Activated effector memory CD4-positive, alpha-beta T cell treated with Interleukin-2 at 50 U/mL for 16 hours (primary cell): ENCODE results near the gene HORMAD2.

Source experiments
- DNase-seq: peaks from one replicate; pipeline ENCODE4 v3.0.0-alpha.2; 2020

Gene HORMAD2

DNA sequence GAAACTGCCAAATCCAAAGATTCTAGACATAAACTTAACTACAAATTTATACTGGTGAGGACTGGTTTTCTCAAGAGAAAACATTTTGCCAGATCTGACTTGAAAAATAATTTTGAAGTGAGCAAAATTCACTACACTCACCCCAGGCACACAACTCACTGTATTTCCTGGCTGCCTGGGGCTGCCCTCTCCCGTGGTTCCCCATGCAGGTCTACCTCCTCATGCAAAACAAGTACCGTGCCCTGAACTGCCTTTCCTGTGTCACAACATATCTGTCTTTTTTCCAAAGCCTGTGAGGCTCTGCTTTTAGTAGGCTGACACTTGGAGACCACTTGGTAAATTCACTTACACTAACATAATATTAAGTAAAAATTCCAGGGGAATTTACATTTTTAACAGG, 89.9 kb downstream of the HORMAD2 start:
- DNase-seq, result no peak

DNA sequence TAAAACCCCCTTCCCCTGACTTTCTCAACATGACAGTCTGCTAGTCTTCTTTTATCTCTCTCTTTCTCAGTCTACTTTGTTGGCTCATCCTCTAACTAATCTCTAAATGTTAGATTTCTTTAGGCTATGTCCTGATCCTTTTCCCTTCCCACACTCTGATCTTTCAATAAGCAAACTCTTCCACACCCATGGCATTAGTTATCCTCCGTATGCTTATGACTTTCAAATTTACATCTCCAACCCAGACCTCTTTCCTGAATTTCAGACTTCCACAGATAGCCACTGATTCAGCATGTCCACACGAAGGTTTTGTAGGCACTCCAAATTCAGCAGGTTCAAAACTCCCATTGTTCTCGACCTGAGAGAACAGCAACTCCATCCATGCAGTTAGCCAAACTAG, 90.7 kb downstream of the HORMAD2 start:
- no peak for DNase-seq

DNA sequence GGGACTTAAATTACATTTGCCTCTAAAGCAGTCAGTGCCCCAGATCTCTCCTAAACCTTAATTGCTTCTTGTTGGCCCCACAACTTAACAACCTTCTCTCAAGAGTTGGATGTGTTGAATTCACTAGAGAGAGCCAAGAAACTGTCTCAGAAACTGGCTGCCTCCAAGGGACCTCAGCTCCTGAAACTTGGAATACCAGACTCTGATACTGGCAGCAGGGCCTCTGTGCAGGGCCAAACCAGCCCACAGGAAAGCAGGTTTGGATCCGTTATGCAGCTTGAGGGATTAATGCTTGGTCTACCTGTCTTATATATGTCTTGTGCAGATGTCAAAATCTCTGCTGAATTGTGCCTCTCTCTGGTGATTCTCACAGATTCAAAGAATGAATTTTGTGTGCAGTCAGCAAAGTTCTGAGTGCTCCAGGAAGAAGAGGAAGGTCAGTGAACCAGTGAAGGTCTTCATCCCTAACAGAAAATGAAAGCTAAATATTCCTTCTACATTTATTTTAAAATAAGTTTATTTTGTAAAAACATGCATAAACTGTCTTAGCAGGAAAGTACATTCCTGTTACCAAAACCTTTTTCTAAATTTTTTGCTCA, 95.5 kb downstream of the HORMAD2 start:
- no peak for DNase-seq

DNA sequence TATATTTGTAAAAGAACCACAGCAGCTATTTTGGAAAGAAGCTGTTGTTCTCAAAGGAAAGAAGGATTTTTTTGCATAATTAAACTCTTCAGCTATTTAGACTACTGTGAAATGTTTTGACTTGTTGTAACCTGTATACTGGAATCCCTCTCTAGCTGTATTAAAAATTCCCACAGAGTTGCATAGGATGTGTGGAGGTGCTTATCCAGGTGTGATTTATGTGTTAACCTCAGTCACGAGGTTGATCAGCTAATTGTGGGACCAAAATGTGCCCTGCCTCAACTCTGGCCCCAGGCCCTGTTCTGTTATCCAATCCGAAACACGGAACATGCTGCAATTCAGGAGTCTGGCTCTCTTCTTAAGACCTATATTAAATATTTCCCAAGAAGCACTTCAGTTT, 96.2 kb downstream of the HORMAD2 start:
- no peak for DNase-seq

DNA sequence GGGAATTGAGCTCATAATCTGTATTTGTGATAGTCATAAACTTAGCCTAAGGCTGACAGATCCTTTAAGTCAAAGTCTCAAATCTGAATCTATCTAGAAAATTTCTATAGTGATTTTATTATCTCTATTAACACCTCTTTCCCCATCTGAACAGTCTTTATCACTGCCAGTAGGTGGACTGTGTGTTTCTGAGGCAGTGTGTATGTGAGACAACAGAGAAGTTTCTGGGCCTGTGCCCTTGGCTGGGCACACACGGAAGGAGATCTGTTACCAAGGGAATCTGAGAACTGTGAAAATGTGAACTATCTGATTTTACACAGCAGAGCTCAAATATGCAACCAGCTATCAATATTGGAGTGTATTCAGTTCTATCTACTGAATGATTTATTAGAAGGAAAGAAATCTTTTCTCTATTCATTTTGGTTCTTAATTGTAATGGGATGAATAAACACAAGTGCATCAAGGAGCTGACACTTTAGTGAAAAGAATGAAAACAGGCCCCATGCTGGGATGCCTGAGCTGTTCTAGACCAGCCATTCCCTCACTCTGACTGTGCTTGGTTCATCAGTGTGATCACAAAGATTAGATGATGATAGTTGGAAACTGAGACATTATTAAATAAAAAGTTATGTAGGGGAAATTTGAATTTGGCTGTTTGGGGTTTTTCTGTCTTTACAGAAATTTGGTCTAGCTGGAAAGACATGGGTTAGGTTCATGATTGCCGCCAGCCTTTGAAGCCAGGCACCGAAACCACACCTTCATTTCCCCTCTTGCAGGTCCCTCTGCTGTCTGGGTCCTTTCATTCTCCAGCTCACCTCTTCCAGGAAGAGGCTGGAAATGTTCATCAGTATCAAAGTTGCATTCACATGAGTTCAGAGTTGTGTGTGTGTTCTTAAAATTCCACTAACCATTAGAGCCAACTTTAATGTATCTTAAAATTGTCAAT, 98.2 kb downstream of the HORMAD2 start:
- DNase-seq, result no peak

DNA sequence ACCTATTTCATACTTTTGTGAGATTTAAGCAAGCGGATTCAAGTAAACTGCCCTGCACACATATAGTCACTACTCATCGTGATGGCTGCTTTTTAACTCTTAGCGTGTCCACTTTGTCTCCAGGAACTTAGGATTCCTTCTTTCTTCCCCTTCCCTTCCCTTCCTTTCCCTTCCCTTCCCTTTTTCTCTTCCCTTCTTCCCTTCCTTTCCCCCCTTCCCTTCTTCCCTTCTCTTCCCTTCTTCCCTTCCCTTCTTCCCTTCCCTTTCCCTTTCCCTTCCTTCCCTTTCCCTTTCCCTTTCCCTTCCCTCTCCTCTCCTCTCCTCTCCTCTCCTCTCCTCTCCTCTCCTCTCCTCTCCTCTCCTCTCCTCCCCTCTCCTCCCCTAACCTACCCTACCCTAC, 100.4 kb downstream of the HORMAD2 start:
- no peak for DNase-seq

DNA sequence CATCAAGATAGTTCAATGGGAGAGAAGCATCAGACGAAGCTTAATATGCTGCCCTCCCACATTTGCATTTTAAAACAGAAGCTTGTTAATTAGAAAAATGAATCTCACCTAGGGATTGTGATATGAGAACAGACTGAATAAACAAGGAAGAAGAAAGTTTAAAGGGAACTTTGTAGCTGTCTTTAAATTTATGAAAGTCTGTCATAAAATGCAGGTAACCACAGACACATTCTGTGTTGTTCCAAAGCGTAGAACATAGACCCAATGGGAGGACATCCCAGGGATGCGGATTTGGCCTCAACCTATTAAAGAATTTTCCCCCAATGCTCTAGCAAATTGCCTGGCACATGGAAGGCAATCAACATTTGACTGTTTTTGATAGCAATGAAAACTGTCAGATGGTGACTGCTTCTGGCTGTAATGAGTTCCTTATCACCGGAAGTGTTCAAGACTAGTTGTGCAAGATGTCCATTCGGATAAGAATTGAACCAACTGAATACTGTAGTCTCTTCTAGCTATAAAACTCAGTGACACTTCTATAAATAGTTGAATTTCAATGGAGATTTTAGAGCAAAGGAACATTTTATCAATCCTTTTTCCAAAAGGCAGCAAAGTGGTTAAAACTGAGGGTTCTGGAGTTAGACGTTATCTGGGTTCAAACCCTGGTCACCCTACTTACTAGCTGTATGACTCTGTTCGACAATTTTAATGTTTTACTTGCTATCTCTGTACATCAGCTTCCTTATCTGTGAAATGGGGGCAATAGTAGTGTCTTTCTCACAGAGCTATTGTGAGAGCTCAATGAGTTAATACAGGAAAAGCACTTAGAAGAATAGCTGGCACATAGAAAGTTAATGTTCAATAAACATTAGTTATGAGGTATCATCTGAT, 101.4 kb downstream of the HORMAD2 start:
- no peak for DNase-seq

DNA sequence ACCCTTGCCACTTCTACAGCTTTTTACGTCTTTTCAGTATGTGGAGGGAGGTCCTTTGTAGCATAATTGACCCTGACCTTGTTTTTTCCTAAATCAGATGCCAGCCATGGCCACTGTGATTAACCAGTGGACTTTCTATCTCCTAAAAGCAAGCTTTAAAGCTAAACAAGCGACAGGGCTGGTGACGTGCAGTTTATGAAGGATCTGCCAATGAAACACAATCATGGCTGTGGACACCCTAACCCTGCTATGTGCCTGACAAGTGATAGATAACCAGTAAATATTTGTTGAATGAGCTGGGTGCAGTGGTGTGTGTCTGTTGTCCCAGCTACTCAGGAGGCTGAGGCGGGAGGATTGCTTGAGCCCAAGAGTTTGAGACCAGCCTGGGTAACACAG, 102.1 kb downstream of the HORMAD2 start:
- no peak for DNase-seq

DNA sequence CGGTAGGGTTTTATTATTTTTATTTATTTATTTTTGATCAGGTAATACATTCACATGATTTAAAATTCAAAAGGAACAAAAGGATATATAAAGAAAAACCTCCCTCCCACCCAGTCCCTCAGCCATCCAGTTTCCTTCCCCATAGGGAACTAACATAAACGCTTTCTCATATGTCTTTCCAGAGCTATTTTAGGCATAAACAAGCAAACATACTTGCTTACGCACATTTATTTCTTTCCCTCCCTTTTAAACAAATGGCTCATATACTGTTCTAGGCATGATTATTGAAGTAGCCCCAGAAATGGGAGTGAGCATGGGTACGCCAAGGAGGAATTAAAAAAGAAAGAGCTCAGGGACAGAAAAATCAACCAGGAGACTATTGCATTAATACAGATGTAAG, 102.6 kb downstream of the HORMAD2 start:
- no peak for DNase-seq

DNA sequence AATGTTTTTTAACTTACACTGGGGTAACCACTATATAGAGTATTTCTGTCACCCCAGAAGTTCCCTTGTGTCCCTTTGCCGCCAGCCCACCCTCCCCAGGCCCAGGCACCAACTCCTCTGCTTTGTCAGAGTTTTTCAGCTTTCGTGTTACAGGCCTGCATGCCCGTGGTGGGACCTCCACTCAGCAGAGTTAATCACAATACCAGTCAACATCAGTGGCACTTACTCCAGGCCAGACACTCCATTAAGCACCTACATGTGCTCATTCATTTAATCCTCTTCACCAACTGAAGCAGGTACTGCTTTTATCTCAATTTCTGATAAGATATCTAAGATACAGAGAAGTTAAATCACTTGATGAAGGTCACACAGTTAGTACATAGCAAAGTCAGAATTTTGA, 103.0 kb downstream of the HORMAD2 start:
- no peak for DNase-seq

DNA sequence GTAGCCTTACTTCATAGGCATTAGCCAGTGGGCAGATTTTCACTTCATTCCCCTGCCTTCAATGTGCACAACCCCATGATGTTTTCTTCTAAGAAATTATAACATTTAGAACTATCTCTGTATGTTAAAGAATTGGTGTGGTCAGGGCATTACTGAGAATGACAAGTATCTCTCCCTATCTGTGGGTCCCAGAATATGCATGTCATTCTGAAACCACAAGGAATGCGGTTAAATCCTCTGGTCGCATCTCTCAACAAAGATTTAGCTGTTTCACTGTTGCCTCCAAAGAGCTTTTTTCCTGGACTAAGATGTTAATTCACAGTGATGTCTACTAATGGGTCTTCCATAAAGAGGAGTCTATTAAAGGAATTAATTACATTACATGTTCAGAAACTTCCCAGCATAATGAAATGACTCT, 103.6 kb downstream of the HORMAD2 start:
- DNase-seq, result no peak

DNA sequence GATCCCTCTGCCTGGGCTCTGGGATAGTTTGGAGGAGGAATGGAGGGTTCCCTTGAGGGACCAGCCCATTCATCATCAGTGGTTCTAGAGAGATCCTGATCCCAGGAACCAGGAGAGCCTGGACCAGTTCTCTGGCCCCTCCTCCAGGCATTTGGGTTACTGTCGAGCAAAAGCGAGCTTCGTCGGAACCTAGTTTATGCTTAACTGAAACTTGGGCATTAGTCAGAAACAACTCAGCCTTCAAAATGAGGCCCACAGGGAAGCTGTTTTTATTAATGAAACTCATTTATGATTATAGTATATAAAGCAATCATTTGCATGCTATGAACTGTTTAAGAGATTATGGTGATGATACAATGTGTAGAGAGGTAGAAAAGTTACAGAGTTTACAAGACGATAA, 104.9 kb downstream of the HORMAD2 start:
- DNase-seq, result no peak

DNA sequence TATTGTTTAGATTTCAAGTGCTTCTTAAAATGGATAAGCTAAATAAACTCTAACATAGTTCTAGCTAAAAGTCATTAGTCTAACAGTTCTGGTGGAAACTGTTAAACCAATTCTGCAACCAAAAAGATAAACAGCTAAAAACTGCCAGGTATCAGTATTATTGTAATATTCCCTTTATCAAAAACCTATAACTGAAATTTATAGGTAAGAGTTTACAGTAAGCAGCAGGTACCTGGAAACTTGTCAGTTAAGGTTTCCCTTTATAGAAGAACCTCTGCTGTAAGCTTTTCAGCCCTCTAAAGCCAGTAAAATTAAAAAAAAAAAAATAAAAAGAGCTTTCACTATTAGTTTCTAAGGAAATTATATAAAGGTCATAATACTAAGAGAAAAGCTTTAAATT, 105.3 kb downstream of the HORMAD2 start:
- no peak for DNase-seq

DNA sequence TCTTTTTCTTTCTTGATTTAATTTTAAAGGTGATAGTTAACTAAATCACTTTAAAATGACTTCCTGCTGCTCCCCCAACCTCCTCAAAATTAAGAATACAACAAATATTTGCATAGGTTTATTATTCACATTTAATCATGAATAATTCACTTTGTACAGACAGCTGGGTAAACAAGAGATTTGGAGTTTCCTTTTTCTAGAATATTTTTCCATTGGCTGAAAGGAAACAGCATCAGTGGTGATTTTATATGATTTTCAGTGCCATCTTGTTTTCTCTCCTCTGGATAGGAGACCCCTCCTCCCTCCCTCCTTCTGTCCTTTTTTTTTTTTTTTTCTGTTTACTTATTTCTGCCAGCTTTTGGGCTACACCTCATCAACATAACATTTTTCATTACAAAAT, 105.8 kb downstream of the HORMAD2 start:
- no peak for DNase-seq

DNA sequence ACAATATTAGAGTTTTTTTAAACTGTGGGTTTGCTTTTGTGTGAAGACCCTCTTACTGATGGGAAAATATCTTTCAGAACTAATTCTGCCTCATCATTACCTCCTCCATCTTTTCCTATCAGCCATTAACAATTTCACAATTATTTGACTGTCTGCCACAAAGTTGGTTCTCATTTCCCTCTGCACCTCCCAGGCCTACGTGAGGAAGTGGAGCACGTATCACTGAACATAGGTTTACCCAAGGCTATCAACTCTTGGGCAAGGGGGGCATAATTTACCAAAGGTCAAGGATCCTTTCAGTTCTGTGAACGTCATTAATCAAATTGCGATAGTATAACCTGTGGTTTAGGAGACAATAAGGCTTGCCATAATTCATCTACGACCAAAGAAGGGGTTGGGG, 106.2 kb downstream of the HORMAD2 start:
- no peak for DNase-seq

DNA sequence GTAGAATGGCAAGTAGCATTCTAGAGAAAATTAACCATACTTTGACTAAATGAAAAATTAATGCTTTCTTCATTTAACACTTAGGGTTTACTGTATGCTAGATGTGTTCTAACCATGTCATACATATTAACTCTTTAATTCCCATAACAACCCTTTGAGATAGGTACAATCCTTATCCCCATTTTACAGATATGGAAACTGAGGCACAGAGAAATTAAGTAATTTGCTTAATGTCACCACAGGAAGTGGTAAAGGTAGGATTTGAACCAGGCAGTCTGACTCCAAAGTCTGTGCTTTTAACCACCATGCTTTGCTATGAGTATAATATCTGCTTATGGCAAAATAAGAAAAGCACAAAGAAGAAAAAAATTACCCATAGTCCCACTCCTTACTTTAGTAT, 106.8 kb downstream of the HORMAD2 start:
- DNase-seq, result no peak

DNA sequence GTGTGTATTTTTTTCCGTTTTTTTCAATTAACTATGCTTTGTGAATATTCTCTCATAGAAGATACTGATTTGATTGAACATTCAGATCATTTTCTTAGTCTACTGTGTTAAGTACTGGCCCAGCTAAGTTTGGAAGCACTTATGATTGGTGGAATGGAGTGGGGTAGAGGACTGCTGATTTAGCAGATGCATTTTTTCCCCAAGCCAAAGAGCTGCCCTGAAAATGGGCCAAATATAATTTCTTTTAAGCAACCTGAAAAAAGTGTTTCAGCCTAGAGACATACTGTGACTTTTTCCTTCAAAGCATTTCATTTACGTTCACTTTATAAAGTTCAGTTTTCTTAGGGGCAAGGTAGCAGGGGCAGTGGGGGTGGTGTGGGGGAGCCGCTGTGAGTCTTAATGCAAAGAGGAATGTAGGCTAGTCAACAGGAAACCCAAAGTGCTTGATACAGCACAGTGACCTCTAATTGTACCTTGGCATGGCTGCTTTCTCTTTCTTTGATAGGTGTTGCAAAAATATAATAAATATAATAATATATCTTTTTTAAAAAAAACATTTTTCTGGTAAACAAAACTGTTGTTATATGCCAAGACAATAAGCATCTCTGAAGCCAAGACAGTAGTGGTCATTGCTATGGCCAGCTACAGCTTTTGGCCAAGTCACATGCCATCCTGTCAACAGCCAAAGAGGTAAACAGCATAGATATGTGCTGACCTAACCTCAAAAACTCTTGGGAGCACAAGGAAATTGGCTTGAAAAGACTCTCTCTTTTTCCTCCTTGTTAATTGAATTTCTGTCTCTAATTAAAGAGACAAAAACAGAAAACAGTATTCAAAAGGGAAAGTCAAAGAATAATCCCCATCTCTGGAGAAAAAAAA, 107.5 kb downstream of the HORMAD2 start:
- no peak for DNase-seq

DNA sequence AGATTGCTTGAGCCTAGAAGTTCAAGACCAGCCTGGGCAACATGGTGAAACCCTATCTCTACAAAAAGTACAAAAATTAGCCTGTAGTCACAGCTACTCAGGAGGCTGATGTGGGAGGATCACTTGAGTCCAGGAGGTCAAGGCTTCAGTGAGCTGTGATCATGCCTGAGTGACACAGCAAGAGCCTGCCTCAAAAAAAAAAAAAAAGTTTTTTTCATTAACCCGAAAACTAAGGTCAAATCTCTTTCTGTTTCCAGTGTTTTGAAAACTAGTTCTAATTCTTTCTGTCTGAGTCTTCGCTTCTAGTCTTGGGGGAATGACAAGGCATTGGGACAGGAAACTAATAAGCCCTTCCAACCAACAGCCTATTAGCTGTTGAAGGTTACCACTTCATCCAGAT, 108.6 kb downstream of the HORMAD2 start:
- DNase-seq, result no peak

DNA sequence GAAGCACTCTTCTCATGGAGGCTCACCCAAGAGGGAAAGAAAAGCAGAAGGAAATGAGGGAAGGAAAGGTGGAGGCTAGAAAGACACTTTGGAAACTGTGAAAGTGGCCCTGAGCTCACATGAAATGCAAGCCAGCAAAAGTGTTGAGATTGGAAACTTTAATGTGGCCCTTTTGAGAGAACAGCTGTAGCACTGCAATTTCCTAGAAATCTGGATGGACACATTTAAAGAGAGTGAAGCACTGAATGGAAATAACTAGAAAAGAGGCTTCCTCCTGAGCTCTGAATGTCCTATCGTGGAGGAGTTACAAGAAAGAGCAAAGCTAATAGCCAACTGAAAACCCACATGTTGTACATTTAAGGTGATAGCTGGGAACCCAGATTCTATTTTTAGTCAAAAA, 110.3 kb downstream of the HORMAD2 start:
- DNase-seq, result no peak

DNA sequence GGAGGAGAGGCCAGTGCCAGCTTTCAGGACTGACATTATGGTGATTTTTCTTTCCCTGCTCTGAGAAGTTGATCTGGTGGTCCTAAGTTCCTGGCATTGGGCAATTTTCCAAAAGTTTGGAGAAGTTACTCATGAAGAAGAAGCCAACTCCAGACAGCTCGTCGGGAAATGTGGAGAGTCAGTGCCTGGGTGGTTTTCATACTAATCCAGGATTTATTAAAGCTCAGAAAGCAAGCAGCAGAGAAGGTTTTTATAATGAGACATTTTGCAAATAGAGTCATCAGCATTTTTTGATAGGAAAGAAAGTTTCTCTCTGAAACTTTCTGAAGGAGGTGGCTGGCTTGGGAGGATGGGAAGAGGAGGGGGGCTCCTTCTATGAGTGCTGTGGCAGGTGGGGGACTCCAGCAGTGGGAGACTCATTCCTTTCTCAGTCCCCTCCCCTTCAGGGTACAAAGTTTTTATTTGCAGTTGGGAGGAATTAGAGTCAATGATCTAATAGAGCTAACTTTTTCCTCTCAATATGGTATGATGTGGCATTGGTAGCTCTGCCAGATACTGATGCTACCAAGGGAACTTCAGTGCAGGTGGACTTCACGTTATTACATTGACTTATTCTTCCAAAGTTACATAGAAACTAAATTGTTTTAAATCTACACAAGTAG, 110.9 kb downstream of the HORMAD2 start:
- no peak for DNase-seq

DNA sequence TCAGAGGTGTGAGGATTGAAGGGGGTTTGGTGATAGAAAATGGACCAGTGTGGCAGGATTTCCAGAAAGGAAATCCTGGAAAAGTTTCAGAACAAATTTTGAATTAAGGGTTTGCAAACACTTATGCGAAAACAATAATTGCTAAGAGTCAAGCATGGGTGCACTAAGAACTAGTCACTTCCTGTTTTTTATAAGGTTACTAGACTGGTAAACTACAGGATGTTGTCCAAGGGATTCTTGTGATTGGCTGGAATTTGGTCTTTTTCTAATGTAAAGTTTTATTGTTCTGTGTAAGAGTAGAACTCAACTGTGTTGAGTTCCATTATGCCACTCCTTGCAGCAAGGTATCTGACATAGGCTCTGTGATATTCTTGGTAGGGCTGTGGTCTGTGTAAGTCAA, 112.2 kb downstream of the HORMAD2 start:
- no peak for DNase-seq
